GM23338 (cell line): Measurements from ENCODE around the gene ERCC6. TPM values are rescaled to one million over a fixed set of nuclear protein-coding genes. Genes with fewer than 3 reads are reported as not detected.

Experiments
- ATAC-seq: fragments of 200-7000 bp; cut with Tn5 transposase; 3 replicates; pipeline ENCODE4 v1.9.1; 2020
- DNase-seq: peaks from one replicate; pipeline ENCODE4 v3.0.0-alpha.2; 2015; ENCODE audit warnings: low spot score
- H2AFZ ChIP-seq: fragments of 200-600 bp; sonication (generic); 2 replicates; pipeline ENCODE4 v1.8.0; 2016; ENCODE audit warnings: antibody characterized with exemption, mild to moderate bottlenecking, moderate library complexity
- H3F3A ChIP-seq: fragments of 200-600 bp; sonication (generic); replicated peaks from 2 replicates; pipeline ENCODE4 v1.8.0; 2017; ENCODE audit warnings: antibody characterized with exemption, mixed run types, low read depth
- H3K27ac ChIP-seq: fragments of 200-600 bp; sonication (generic); 2 replicates; pipeline ENCODE4 v1.6.1; 2016; ENCODE audit warnings: low read depth
- H3K27me3 ChIP-seq: fragments of 200-600 bp; sonication (generic); 2 replicates; pipeline ENCODE4 v1.8.0; 2016; ENCODE audit warnings: mild to moderate bottlenecking, mixed run types, moderate library complexity; ENCODE audit not compliant: insufficient read depth
- H3K36me3 ChIP-seq: fragments of 200-600 bp; sonication (generic); 2 replicates; pipeline ENCODE4 v1.8.0; 2016; ENCODE audit warnings: mild to moderate bottlenecking; ENCODE audit not compliant: insufficient read depth
- H3K4me1 ChIP-seq: fragments of 200-600 bp; sonication (generic); 2 replicates; pipeline ENCODE4 v1.8.0; 2016; ENCODE audit warnings: mild to moderate bottlenecking, moderate library complexity; ENCODE audit not compliant: insufficient read depth
- H3K4me2 ChIP-seq: fragments of 200-600 bp; sonication (generic); 2 replicates; pipeline ENCODE4 v1.7.1; 2017; ENCODE audit warnings: mixed run types
- H3K4me3 ChIP-seq: fragments of 200-600 bp; sonication (generic); 2 replicates; pipeline ENCODE4 v1.6.1; 2016; ENCODE audit warnings: mixed run types
- H3K79me2 ChIP-seq: fragments of 200-600 bp; sonication (generic); replicated peaks from 2 replicates; pipeline ENCODE4 v1.8.0; 2017; ENCODE audit warnings: mild to moderate bottlenecking; ENCODE audit not compliant: insufficient read depth
- H3K9me2 ChIP-seq: fragments of 200-600 bp; sonication (generic); 2 replicates; pipeline ENCODE4 v1.8.0; 2017; ENCODE audit not compliant: insufficient read depth
- H4K20me1 ChIP-seq: fragments of 200-600 bp; sonication (generic); replicated peaks from 2 replicates; pipeline ENCODE4 v1.8.0; 2017; ENCODE audit warnings: mild to moderate bottlenecking; ENCODE audit not compliant: insufficient read depth
- H3K27ac Mint-ChIP-seq: 2 replicates; pipeline ENCODE4 v1.8.0; 2020; ENCODE audit warnings: inconsistent platforms, mild to moderate bottlenecking, moderate library complexity, mixed read lengths
- H3K27me3 Mint-ChIP-seq: 3 replicates; pipeline ENCODE4 v1.8.0; 2022; ENCODE audit warnings: low read depth, mild to moderate bottlenecking, moderate library complexity, mixed read lengths, inconsistent platforms; ENCODE audit not compliant: insufficient read depth, poor library complexity
- H3K36me3 Mint-ChIP-seq: 3 replicates; pipeline ENCODE4 v1.8.0; 2021; ENCODE audit warnings: low read depth, mild to moderate bottlenecking, inconsistent platforms, moderate library complexity, mixed read lengths
- H3K4me1 Mint-ChIP-seq: 3 replicates; pipeline ENCODE4 v1.8.0; 2020; ENCODE audit warnings: mild to moderate bottlenecking, inconsistent platforms, mixed read lengths
- H3K4me3 Mint-ChIP-seq: 3 replicates; pipeline ENCODE4 v1.8.0; 2021; ENCODE audit warnings: moderate library complexity, mild to moderate bottlenecking, inconsistent platforms, mixed read lengths
- H3K9me3 Mint-ChIP-seq: 3 replicates; pipeline ENCODE4 v1.8.0; 2020; ENCODE audit warnings: moderate library complexity, mild to moderate bottlenecking, inconsistent platforms, mixed read lengths
- CREB1 ChIP-seq: fragments of 250-450 bp; sonication (Bioruptor Pico); IDR thresholded peaks from 2 replicates; pipeline ENCODE4 v1.5.0; 2020; ENCODE audit warnings: low read depth, mild to moderate bottlenecking, moderate library complexity
- EZH2 ChIP-seq: fragments of 200-600 bp; sonication (generic); IDR thresholded peaks from one replicate; pipeline ENCODE4 v1.8.0; 2017; ENCODE audit warnings: antibody characterized with exemption, mild to moderate bottlenecking, low read depth; ENCODE audit not compliant: unreplicated experiment
- JUNB ChIP-seq: IDR thresholded peaks from one replicate; pipeline ENCODE4 v1.6.1; 2016; ENCODE audit warnings: antibody characterized with exemption; ENCODE audit not compliant: unreplicated experiment
- POLR2AphosphoS5 ChIP-seq: IDR thresholded peaks from 2 replicates; pipeline ENCODE4 v1.6.1; 2016; ENCODE audit warnings: antibody characterized with exemption, low read depth
- ZNF114 ChIP-seq: fragments of 250-450 bp; sonication (Bioruptor Pico); IDR thresholded peaks from 2 replicates; pipeline ENCODE4 v1.5.0; 2020; ENCODE audit warnings: mild to moderate bottlenecking, moderate library complexity
- polyA plus RNA-seq: library from polyadenylated mRNA; unstranded; fragments of >200 nt; fragmentation: Nextera tagmentation; extraction: Ambion mirVana; gene quantifications from 2 replicates; pipeline ENCODE4 v1.2.1, GENCODE V29; 2016
- total RNA-seq: library from RNA; depleted of rRNA; stranded (reverse); fragments of >200 nt; shearing (Covaris generic); gene quantifications from 2 replicates; pipeline ENCODE4 v1.2.3, GENCODE V29; 2014
- TF ChIP-seq, protein P1 (sequence below): fragments of 250-450 bp; sonication (Bioruptor Pico); IDR thresholded peaks from 2 replicates; pipeline ENCODE4 v1.5.0; 2020; ENCODE audit warnings: mild to moderate bottlenecking, moderate library complexity
- TF ChIP-seq, protein P2 (sequence below), 2 experiments: fragments of 200-600 bp in 1 of 2; sonication (generic) in 1 of 2; conservative IDR thresholded peaks; 2 replicates each; pipeline versions ENCODE4 v1.5.1 to v1.6.1; 2016 to 2017; ENCODE audit warnings: antibody characterized with exemption in 2 of 2, low read depth in 2 of 2, mild to moderate bottlenecking in 2 of 2, moderate library complexity in 1 of 2

Gene ERCC6
- total and polyA plus RNA-seq, 2 experiments from 2014 or later: 2.5 to 13.8 TPM

DNA sequence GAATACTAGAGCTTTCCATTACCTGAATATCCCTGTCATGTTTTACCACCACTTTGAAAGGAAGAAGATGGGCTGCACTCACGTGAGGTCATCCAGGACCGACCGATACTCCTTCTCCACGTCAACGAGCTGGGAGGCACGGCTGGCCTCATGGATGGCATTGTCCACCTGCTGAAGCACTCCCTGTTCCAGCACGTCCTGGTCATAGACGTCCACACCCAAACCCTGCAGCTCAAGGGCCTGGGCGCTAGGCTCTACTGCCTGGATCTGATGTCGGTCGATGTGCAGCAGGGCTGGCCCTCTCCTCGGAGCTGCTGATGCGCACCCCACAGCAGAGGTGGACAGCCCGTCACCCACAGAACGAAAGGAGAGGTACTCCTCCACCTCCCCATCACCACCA lies 6.5 kb downstream of the ERCC6 start (continued):
- TF ChIP-seq, protein P1, sequence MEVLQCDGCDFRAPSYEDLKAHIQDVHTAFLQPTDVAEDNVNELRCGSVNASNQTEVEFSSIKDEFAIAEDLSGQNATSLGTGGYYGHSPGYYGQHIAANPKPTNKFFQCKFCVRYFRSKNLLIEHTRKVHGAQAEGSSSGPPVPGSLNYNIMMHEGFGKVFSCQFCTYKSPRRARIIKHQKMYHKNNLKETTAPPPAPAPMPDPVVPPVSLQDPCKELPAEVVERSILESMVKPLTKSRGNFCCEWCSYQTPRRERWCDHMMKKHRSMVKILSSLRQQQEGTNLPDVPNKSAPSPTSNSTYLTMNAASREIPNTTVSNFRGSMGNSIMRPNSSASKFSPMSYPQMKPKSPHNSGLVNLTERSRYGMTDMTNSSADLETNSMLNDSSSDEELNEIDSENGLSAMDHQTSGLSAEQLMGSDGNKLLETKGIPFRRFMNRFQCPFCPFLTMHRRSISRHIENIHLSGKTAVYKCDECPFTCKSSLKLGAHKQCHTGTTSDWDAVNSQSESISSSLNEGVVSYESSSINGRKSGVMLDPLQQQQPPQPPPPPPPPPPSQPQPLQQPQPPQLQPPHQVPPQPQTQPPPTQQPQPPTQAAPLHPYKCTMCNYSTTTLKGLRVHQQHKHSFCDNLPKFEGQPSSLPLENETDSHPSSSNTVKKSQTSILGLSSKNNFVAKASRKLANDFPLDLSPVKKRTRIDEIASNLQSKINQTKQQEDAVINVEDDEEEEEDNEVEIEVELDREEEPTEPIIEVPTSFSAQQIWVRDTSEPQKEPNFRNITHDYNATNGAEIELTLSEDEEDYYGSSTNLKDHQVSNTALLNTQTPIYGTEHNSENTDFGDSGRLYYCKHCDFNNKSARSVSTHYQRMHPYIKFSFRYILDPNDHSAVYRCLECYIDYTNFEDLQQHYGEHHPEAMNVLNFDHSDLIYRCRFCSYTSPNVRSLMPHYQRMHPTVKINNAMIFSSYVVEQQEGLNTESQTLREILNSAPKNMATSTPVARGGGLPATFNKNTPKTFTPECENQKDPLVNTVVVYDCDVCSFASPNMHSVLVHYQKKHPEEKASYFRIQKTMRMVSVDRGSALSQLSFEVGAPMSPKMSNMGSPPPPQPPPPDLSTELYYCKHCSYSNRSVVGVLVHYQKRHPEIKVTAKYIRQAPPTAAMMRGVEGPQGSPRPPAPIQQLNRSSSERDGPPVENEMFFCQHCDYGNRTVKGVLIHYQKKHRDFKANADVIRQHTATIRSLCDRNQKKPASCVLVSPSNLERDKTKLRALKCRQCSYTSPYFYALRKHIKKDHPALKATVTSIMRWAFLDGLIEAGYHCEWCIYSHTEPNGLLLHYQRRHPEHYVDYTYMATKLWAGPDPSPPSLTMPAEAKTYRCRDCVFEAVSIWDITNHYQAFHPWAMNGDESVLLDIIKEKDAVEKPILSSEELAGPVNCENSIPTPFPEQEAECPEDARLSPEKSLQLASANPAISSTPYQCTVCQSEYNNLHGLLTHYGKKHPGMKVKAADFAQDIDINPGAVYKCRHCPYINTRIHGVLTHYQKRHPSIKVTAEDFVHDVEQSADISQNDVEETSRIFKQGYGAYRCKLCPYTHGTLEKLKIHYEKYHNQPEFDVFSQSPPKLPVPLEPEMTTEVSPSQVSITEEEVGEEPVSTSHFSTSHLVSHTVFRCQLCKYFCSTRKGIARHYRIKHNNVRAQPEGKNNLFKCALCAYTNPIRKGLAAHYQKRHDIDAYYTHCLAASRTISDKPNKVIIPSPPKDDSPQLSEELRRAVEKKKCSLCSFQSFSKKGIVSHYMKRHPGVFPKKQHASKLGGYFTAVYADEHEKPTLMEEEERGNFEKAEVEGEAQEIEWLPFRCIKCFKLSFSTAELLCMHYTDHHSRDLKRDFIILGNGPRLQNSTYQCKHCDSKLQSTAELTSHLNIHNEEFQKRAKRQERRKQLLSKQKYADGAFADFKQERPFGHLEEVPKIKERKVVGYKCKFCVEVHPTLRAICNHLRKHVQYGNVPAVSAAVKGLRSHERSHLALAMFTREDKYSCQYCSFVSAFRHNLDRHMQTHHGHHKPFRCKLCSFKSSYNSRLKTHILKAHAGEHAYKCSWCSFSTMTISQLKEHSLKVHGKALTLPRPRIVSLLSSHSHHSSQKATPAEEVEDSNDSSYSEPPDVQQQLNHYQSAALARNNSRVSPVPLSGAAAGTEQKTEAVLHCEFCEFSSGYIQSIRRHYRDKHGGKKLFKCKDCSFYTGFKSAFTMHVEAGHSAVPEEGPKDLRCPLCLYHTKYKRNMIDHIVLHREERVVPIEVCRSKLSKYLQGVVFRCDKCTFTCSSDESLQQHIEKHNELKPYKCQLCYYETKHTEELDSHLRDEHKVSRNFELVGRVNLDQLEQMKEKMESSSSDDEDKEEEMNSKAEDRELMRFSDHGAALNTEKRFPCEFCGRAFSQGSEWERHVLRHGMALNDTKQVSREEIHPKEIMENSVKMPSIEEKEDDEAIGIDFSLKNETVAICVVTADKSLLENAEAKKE (CRISPR knock-in tag): no peak
- TF ChIP-seq CREB1 (CRISPR knock-in tag): no peak
- TF ChIP-seq POLR2AphosphoS5: no peak

DNA sequence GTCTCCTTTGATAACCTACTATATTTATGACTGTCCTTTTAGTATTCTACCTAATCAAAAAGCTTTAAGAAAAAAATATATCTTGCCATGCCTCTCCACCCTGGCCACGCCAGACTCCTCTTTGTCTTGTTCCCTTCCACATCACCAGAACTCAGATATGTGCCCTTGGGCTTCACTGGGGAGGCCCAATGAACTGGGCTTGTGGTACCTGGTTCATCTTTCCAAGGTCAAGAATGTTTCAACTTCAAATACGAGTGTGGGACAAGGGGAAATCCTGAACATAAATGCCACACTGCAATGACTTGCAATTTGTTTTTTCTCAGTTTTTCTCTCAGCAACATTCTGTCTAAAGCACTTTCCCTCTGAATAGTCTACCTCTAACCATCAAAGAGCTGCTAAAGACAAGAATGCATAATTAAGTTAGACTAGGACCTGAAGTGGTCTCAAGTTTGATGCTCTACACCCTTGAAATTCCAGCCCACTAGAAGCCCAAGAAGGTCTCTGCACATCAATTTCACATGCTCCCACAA lies 9.9 kb downstream of the ERCC6 start:
- ATAC-seq (no peak), DNase-seq (no peak)
- H3K4me2 ChIP-seq: no peak overlapping the region
- H3K79me2 ChIP-seq: no peaks in the 10 kb centered on the region
- H3K27me3 Mint-ChIP-seq: no peaks in the 10 kb centered on the region
- no peaks in the 10 kb centered on the region for H3F3A ChIP-seq
- no peaks in the 10 kb centered on the region for H3K9me3 Mint-ChIP-seq
- no peak overlapping the region; the same call in 1 of the 2 replicates for H3K27ac Mint-ChIP-seq
- no peak overlapping the region for H2AFZ ChIP-seq
- no peaks in the 10 kb centered on the region for H3K9me2 ChIP-seq
- H3K27ac ChIP-seq: no peak overlapping the region
- H4K20me1 ChIP-seq: no peaks in the 10 kb centered on the region; the same call in none of the 2 replicates
- H3K4me1 Mint-ChIP-seq: peaks cover 2% of the 10 kb centered on the region; the same call in 1 of the 3 replicates
- H3K4me1 ChIP-seq: no peaks in the 10 kb centered on the region
- no peaks in the 10 kb centered on the region for H3K27me3 ChIP-seq
- no peaks in the 10 kb centered on the region for H3K36me3 ChIP-seq
- H3K4me3 Mint-ChIP-seq: no peak overlapping the region
- H3K4me3 ChIP-seq: no peak overlapping the region
- peaks cover 13% of the 10 kb centered on the region for H3K36me3 Mint-ChIP-seq
- no peak for TF ChIP-seq ZNF114 (CRISPR knock-in tag)
- no peak for TF ChIP-seq JUNB
- no peak for TF ChIP-seq CREB1 (CRISPR knock-in tag)
- TF ChIP-seq, protein P1 (CRISPR knock-in tag): no peak
- TF ChIP-seq, protein P2, sequence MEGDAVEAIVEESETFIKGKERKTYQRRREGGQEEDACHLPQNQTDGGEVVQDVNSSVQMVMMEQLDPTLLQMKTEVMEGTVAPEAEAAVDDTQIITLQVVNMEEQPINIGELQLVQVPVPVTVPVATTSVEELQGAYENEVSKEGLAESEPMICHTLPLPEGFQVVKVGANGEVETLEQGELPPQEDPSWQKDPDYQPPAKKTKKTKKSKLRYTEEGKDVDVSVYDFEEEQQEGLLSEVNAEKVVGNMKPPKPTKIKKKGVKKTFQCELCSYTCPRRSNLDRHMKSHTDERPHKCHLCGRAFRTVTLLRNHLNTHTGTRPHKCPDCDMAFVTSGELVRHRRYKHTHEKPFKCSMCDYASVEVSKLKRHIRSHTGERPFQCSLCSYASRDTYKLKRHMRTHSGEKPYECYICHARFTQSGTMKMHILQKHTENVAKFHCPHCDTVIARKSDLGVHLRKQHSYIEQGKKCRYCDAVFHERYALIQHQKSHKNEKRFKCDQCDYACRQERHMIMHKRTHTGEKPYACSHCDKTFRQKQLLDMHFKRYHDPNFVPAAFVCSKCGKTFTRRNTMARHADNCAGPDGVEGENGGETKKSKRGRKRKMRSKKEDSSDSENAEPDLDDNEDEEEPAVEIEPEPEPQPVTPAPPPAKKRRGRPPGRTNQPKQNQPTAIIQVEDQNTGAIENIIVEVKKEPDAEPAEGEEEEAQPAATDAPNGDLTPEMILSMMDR (conservative IDR thresholded peaks at IDR 0.05; ENCODE audit: low read depth in 2 of 2): no peak
- TF ChIP-seq EZH2: no peak
